ENCODE data around the gene RFTN2. TPM values are rescaled to one million over a fixed set of nuclear protein-coding genes. Genes with fewer than 3 reads are reported as not detected.
A peak's percentile ranks its signal among the peaks of the same experiment; 100 is the strongest.
"Not testable (repeated sequence)": the region's sequence is repeated elsewhere in the genome, so short reads cannot be mapped to it uniquely, and the experiment has no call there.

Gene RFTN2, protein sequence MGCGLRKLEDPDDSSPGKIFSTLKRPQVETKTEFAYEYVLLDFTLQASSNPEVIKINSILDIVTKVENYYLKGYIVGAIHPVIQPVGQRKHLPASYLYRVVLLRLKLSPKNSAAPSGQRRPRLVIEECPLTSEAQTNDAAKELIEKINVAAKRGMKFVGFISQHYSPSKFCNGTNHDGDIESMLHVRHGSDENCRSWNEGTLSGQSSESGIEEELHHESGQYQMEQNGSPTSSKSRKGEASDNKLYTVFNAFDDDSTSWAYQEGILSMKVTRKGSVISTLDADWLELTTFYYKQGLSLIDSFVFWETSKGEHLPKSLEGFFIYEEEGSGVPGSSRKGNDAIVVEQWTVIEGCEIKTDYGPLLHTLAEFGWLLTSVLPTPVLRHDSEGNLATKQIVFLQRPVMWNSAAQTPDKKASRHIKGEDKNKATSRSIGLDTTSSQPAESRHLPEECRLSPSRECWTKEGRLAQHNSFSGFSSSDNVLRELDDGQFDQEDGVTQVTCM
- total RNA-seq (not detected), polyA plus RNA-seq (under 1 TPM; 0.06 to 0.21 (median 0.14) TPM)

- Mint-ChIP-seq H3K9me3 (no peaks in the 10 kb centered on the region), H3K27ac (no peak within 1 kb of the TSS), H3K36me3 (peaks cover 5% of the 10 kb centered on the region), H3K4me3 (no peak within 1 kb of the TSS), H3K27me3 (peaks cover 62% of the 10 kb centered on the region), H3K4me1 (no peaks in the 10 kb centered on the region)
- H3K9me3 ChIP-seq (ENCODE audit: control insufficient read depth in 2 of 2, low read length in 2 of 2): no peaks in the 10 kb centered on the region
- DNase-seq (no peak), ATAC-seq (ENCODE audit: low read depth in 2 of 2) (no peak)
- H3K4me3 ChIP-seq (ENCODE audit: low read depth, low read length): no peak within 1 kb of the TSS
- no peaks in the 10 kb centered on the region for H3K4me1 ChIP-seq (ENCODE audit: control insufficient read depth, insufficient read depth, low read length, poor library complexity, severe bottlenecking)
- no peaks in the 10 kb centered on the region for H3K36me3 ChIP-seq (ENCODE audit: control insufficient read depth, insufficient read depth, low read length)
- H3K27me3 ChIP-seq (ENCODE audit: control insufficient read depth, insufficient read depth, low read length): peaks cover 25% of the 10 kb centered on the region
- H3K27ac ChIP-seq (ENCODE audit: insufficient read depth, low read length, poor library complexity, severe bottlenecking): no peak within 1 kb of the TSS
These were observed at the start of gene RFTN2 for GRCh38 chr2:197675246-197675645. Gene RFTN2 (minus strand): TSS chr2:197675587. CDS start chr2:197675458, 129 bp downstream.

GRCh38 chr2:197717863-197718262 lies 42.5 kb upstream of the RFTN2 start:
- peaks cover 4 to 18% (median 11%) of the 10 kb centered on the region in 4 donors for H3K4me1 Mint-ChIP-seq
- no peak overlapping the region for H3K27ac ChIP-seq (ENCODE audit: insufficient read depth, low read length, poor library complexity, severe bottlenecking)
- no peak for ATAC-seq (ENCODE audit: low read depth in 2 of 2)

DNA sequence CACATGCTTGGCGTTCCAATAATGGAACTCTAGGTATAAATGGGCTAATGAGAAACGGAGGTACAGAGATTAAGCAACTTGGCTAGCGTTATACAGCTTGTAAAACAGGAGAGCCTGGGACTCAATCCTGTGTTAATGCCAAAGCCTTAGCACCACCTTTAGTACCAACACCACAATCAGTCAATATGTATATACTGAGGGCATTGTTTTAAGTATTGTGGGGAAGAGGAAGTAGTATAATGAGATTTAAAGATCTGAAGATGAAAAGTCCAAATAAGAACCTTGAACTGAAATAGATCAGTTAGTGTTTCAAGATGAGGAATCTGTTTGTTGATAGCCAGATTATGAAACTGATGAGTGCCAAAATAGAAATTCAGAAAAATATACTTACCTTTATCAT lies 37.9 kb upstream of the RFTN2 start:
- Mint-ChIP-seq H3K4me1 (peaks cover 14 to 43% (median 42%) of the 10 kb centered on the region in 4 donors), H3K9me3 (no peaks in the 10 kb centered on the region), H3K36me3 (peaks cover 22% of the 10 kb centered on the region), H3K27ac (no peak overlapping the region), H3K4me3 (peak overlapping the region in 1 of 4 donors; percentile 81), H3K27me3 (no peaks in the 10 kb centered on the region)
- H3K4me3 ChIP-seq (ENCODE audit: low read depth, low read length): no peak overlapping the region
- no peaks in the 10 kb centered on the region for H3K27me3 ChIP-seq (ENCODE audit: control insufficient read depth, insufficient read depth, low read length)
- H3K4me1 ChIP-seq (ENCODE audit: control insufficient read depth, insufficient read depth, low read length, poor library complexity, severe bottlenecking): peaks cover 22% of the 10 kb centered on the region
- H3K9me3 ChIP-seq (ENCODE audit: control insufficient read depth in 2 of 2, low read length in 2 of 2): no peaks in the 10 kb centered on the region
- H3K36me3 ChIP-seq (ENCODE audit: control insufficient read depth, insufficient read depth, low read length): peaks cover 21% of the 10 kb centered on the region
- DNase-seq (no peak), ATAC-seq (ENCODE audit: low read depth in 2 of 2) (no peak)
- H3K27ac ChIP-seq (ENCODE audit: insufficient read depth, low read length, poor library complexity, severe bottlenecking): no peak overlapping the region

More at GRCh38 chr2:197717863-197718262, 42.5 kb upstream of the RFTN2 start:
- no peaks in the 10 kb centered on the region for H3K27me3 ChIP-seq (ENCODE audit: control insufficient read depth, insufficient read depth, low read length)
- H3K4me3 ChIP-seq (ENCODE audit: low read depth, low read length): no peak overlapping the region
- Mint-ChIP-seq H3K9me3 (no peaks in the 10 kb centered on the region), H3K36me3 (peaks cover 5% of the 10 kb centered on the region), H3K27me3 (no peaks in the 10 kb centered on the region), H3K27ac (no peak overlapping the region), H3K4me3 (no peak overlapping the region)
- peaks cover 10% of the 10 kb centered on the region for H3K36me3 ChIP-seq (ENCODE audit: control insufficient read depth, insufficient read depth, low read length)
- no peak for DNase-seq
- no peaks in the 10 kb centered on the region for H3K4me1 ChIP-seq (ENCODE audit: control insufficient read depth, insufficient read depth, low read length, poor library complexity, severe bottlenecking)
- H3K9me3 ChIP-seq (ENCODE audit: control insufficient read depth in 2 of 2, low read length in 2 of 2): no peaks in the 10 kb centered on the region

DNA sequence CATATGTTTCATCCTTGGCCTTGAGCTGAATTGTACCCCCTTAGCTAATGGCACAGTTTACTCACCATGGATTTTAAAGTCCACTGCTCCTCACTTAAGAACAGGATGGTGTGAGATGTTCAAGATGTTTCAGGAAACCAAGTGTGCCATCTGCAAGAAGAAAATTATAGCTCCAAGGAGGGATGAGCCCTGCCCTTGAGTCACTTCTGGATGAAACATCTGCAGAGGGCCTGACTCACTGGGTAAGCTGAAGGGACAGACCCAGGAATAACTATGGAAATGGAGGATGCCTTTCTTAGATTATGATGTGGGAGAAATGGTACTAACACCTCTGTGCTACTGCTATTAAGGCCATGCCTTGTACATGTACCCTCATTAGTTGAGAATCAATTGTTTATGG lies 36.2 kb upstream of the RFTN2 start:
- no peak overlapping the region for H3K27ac ChIP-seq (ENCODE audit: insufficient read depth, low read length, poor library complexity, severe bottlenecking)
- peaks cover 21% of the 10 kb centered on the region for H3K36me3 ChIP-seq (ENCODE audit: control insufficient read depth, insufficient read depth, low read length)
- no peak for DNase-seq
- Mint-ChIP-seq H3K27ac (no peak overlapping the region), H3K9me3 (no peaks in the 10 kb centered on the region), H3K4me1 (peaks cover 21 to 56% (median 52%) of the 10 kb centered on the region in 4 donors), H3K4me3 (peak overlapping the region in 1 of 4 donors; percentile 19), H3K27me3 (no peaks in the 10 kb centered on the region), H3K36me3 (peaks cover 22% of the 10 kb centered on the region)
- H3K9me3 ChIP-seq (ENCODE audit: control insufficient read depth in 2 of 2, low read length in 2 of 2): no peaks in the 10 kb centered on the region
- H3K27me3 ChIP-seq (ENCODE audit: control insufficient read depth, insufficient read depth, low read length): no peaks in the 10 kb centered on the region
- no peak for ATAC-seq (ENCODE audit: low read depth in 2 of 2)
- H3K4me3 ChIP-seq (ENCODE audit: low read depth, low read length): no peak overlapping the region
- H3K4me1 ChIP-seq (ENCODE audit: control insufficient read depth, insufficient read depth, low read length, poor library complexity, severe bottlenecking): peaks cover 39% of the 10 kb centered on the region

DNA sequence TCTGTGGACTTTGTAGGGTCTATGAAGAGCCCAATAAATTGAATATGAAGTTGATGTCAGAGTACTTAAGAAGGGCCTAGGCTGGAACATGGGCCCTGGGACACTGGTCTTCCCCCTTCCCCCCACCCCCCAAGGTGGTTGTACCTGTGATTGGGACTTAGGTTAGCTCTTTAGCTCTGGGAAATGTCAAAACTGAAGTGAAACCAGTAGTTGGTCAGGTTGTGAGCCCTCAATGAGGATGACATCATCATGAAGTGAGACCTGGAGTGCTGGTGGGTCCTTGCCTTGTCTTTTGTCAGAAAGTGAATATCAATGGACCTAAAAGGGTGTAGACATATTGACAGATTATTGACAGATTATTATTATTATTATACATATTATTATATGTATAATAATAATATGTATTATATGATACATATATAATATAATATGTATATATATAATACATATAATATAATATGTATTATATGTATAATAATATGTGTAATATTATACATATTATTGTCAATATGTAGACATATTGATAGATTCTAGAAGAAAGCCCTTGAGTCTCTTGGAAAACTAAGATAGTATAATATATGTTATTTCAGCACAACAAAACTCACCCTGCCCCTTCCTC lies 35.1 kb upstream of the RFTN2 start:
- H3K4me1 ChIP-seq (ENCODE audit: control insufficient read depth, insufficient read depth, low read length, poor library complexity, severe bottlenecking): peaks cover 47% of the 10 kb centered on the region
- H3K4me1 Mint-ChIP-seq: peaks cover 21 to 64% (median 52%) of the 10 kb centered on the region in 4 donors
- peaks cover 22% of the 10 kb centered on the region for H3K36me3 Mint-ChIP-seq

GRCh38 chr2:197709140-197709539 lies 33.8 kb upstream of the RFTN2 start:
- H3K27ac Mint-ChIP-seq; H3K27ac ChIP-seq (ENCODE audit: insufficient read depth, low read length, poor library complexity, severe bottlenecking); H3K27me3 ChIP-seq (ENCODE audit: control insufficient read depth, insufficient read depth, low read length); DNase-seq; H3K9me3 ChIP-seq (ENCODE audit: control insufficient read depth in 2 of 2, low read length in 2 of 2); ATAC-seq (ENCODE audit: low read depth in 2 of 2); H3K27me3 Mint-ChIP-seq; H3K9me3 Mint-ChIP-seq: not testable (repeated sequence)
- Histone ChIP-seq H3K36me3 (ENCODE audit: control insufficient read depth, insufficient read depth, low read length) (peaks cover 13% of the 10 kb centered on the region), H3K4me3 (ENCODE audit: low read depth, low read length) (peak overlapping the region; percentile 98), H3K4me1 (ENCODE audit: control insufficient read depth, insufficient read depth, low read length, poor library complexity, severe bottlenecking) (peaks cover 55% of the 10 kb centered on the region)
- H3K4me1 Mint-ChIP-seq: peaks cover 27 to 67% (median 54%) of the 10 kb centered on the region in 4 donors
- H3K36me3 Mint-ChIP-seq: peaks cover 19% of the 10 kb centered on the region
- H3K4me3 Mint-ChIP-seq: peak overlapping the region in 3 of 4 donors; percentile 25 to 67 (median 47)

More for the DNA sequence above, 35.1 kb upstream of the RFTN2 start:
- Histone ChIP-seq H3K36me3 (ENCODE audit: control insufficient read depth, insufficient read depth, low read length) (peaks cover 17% of the 10 kb centered on the region), H3K4me3 (ENCODE audit: low read depth, low read length) (peak overlapping the region; percentile 21), H3K9me3 (ENCODE audit: control insufficient read depth in 2 of 2, low read length in 2 of 2) (no peaks in the 10 kb centered on the region), H3K27me3 (ENCODE audit: control insufficient read depth, insufficient read depth, low read length) (no peaks in the 10 kb centered on the region), H3K27ac (ENCODE audit: insufficient read depth, low read length, poor library complexity, severe bottlenecking) (no peak overlapping the region)
- H3K27me3 Mint-ChIP-seq: no peaks in the 10 kb centered on the region
- DNase-seq: peak in 1 of 3 donors; percentile 16
- H3K27ac Mint-ChIP-seq: no peak overlapping the region
- no peak for ATAC-seq (ENCODE audit: low read depth in 2 of 2)
- peak overlapping the region in 1 of 4 donors; percentile 77 for H3K4me3 Mint-ChIP-seq
- H3K9me3 Mint-ChIP-seq: no peaks in the 10 kb centered on the region

- ATAC-seq (ENCODE audit: low read depth in 2 of 2) (no peak), DNase-seq (no peak)
- Mint-ChIP-seq H3K4me1 (peaks cover 28 to 70% (median 55%) of the 10 kb centered on the region in 4 donors), H3K36me3 (peaks cover 18% of the 10 kb centered on the region), H3K9me3 (no peaks in the 10 kb centered on the region), H3K27ac (no peak overlapping the region), H3K4me3 (peak overlapping the region; percentile 25 to 76 (median 64)), H3K27me3 (no peaks in the 10 kb centered on the region)
- peak overlapping the region; percentile 98 for H3K4me3 ChIP-seq (ENCODE audit: low read depth, low read length)
- no peaks in the 10 kb centered on the region for H3K27me3 ChIP-seq (ENCODE audit: control insufficient read depth, insufficient read depth, low read length)
- H3K9me3 ChIP-seq (ENCODE audit: control insufficient read depth in 2 of 2, low read length in 2 of 2): no peaks in the 10 kb centered on the region
- H3K4me1 ChIP-seq (ENCODE audit: control insufficient read depth, insufficient read depth, low read length, poor library complexity, severe bottlenecking): peaks cover 56% of the 10 kb centered on the region
- peaks cover 11% of the 10 kb centered on the region for H3K36me3 ChIP-seq (ENCODE audit: control insufficient read depth, insufficient read depth, low read length)
- H3K27ac ChIP-seq (ENCODE audit: insufficient read depth, low read length, poor library complexity, severe bottlenecking): no peak overlapping the region
These were observed 32.9 kb upstream of the RFTN2 start for GRCh38 chr2:197708331-197708730.

Measured in CD4-positive, CD25-positive, alpha-beta regulatory T cell (primary cell).